Measurements from ENCODE around the gene MOB3C. TPM values are rescaled to one million over a fixed set of nuclear protein-coding genes. Genes with fewer than 3 reads are reported as not detected.
A peak's percentile ranks its signal among the peaks of the same experiment; 100 is the strongest.
"Not testable (repeated sequence)": the region's sequence is repeated elsewhere in the genome, so short reads cannot be mapped to it uniquely, and the experiment has no call there.

The MOB3C gene
- polyA plus RNA-seq (15.8 to 25.6 TPM (median 18.4 TPM) in 3 replicates), polyA minus RNA-seq (11.1 to 19.1 TPM (median 17.9 TPM) in 3 replicates)
- 2.3 TPM for polyA plus RNA-seq (2011; ENCODE audit: low read depth)
- 14.1 and 16.2 TPM in 2 replicates for polyA plus RNA-seq (2011; cell fraction: cytosol; rRNA removed)
- polyA plus RNA-seq (2011; cell fraction: nucleus; rRNA removed) = 29.3 and 31.6 TPM in 2 replicates
- 8.8 and 9.9 TPM in 2 replicates for polyA plus RNA-seq (2012; ENCODE audit: low replicate concordance)
- 11.9 TPM for polyA minus RNA-seq (2011; cell fraction: cytosol; rRNA and poly(A)+ RNA removed)
- 9.6 and 12.9 TPM in 2 replicates for polyA minus RNA-seq (2011; cell fraction: nucleus; rRNA and poly(A)+ RNA removed)

- DNase-seq (ENCODE audit: low read depth, low spot score) = no peak
- H2AFZ ChIP-seq (ENCODE audit: control insufficient read depth, low read length) = peak within 1 kb of the TSS; percentile 93
- no peaks in the 10 kb centered on the region for H3K36me3 ChIP-seq (ENCODE audit: control insufficient read depth in 2 of 2, extremely low read depth in 1 of 2, insufficient read depth in 2 of 2, low read length in 2 of 2)
- no peak for TF ChIP-seq CTCF (optimal IDR thresholded peaks at IDR 0.05 in 1 of 3, IDR thresholded peaks at IDR 0.05 in 1 of 3, conservative IDR thresholded peaks at IDR 0.05 in 1 of 3; ENCODE audit: extremely low read depth in 1 of 3, insufficient read depth in 2 of 3, low read length in 3 of 3)
- no peak for TF ChIP-seq EZH2 (IDR thresholded peaks at IDR 0.05; ENCODE audit: low read length)
- H3K9me1 ChIP-seq (ENCODE audit: control insufficient read depth, extremely low read depth, insufficient read depth, low read length) = peaks cover 5% of the 10 kb centered on the region
- H3K4me3 ChIP-seq (ENCODE audit: control insufficient read depth in 2 of 3, extremely low read depth in 1 of 3, insufficient read depth in 2 of 3, low read depth in 1 of 3, low read length in 3 of 3) = peak within 1 kb of the TSS; percentile 79 to 83 (median 80)
- dilution Hi-C loops (cut with MboI; ENCODE audit: extremely low pct_ligation_motif_present, low sequenced_read_pairs) = no loop called here
- H3K79me2 ChIP-seq (ENCODE audit: control insufficient read depth, insufficient read depth, low read length) = peaks cover 13% of the 10 kb centered on the region
- no peaks in the 10 kb centered on the region for H3K9me3 ChIP-seq (ENCODE audit: control insufficient read depth, low read depth, low read length)
- H3K4me2 ChIP-seq (ENCODE audit: control insufficient read depth, extremely low read depth, insufficient read depth, low read depth, low read length) = peak within 1 kb of the TSS; percentile 89
- peaks cover 43% of the 10 kb centered on the region for H3K4me1 ChIP-seq (ENCODE audit: control insufficient read depth, extremely low read depth, insufficient read depth, low read length)
- peak within 1 kb of the TSS; percentile 65 for H3K27ac ChIP-seq (ENCODE audit: control insufficient read depth, insufficient read depth, low read length)
- H3K9ac ChIP-seq (ENCODE audit: control insufficient read depth, extremely low read depth, insufficient read depth, low read length) = peak within 1 kb of the TSS; percentile 82
- H3K27me3 ChIP-seq (ENCODE audit: control insufficient read depth, extremely low read depth, insufficient read depth, low read length) = no peaks in the 10 kb centered on the region
- no peaks in the 10 kb centered on the region for H4K20me1 ChIP-seq (ENCODE audit: control insufficient read depth, extremely low read depth, insufficient read depth, low read length)
- FAIRE-seq = no peak
Measured at GRCh38 chr1:46616277-46617107, at the start of gene MOB3C. Gene MOB3C (minus strand): TSS chr1:46616811. CDS start chr1:46613321, 3,490 bp downstream.

DNA sequence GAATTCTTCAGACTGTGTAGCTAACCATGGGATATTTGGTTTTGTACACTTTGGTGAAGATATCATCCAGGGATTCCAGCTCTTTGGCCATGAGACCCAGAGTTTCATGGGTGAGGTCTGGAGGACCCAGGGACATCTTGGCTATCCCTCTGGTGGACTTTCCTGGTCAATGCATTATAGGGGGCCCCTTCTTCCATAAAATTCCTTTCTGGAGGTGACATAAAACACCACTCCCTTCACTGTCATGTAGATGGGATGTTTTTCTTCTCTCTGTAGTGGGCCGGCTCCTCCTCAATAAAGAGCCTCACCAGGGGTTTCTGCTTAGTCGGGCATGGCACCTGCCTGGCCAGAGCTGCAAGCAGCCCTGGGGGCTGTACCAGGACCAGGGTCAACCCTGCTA is 49.4 kb upstream of the MOB3C start:
- no peak for FAIRE-seq
- Histone ChIP-seq H3K9ac (ENCODE audit: control insufficient read depth, extremely low read depth, insufficient read depth, low read length) (no peak overlapping the region), H3K4me1 (ENCODE audit: control insufficient read depth, extremely low read depth, insufficient read depth, low read length) (peaks cover 11% of the 10 kb centered on the region), H3K27ac (ENCODE audit: control insufficient read depth, insufficient read depth, low read length) (no peak overlapping the region), H2AFZ (ENCODE audit: control insufficient read depth, low read length) (no peak overlapping the region), H3K9me3 (ENCODE audit: control insufficient read depth, low read depth, low read length) (no peaks in the 10 kb centered on the region), H3K9me1 (ENCODE audit: control insufficient read depth, extremely low read depth, insufficient read depth, low read length) (no peaks in the 10 kb centered on the region), H3K4me2 (ENCODE audit: control insufficient read depth, extremely low read depth, insufficient read depth, low read depth, low read length) (no peak overlapping the region), H3K36me3 (ENCODE audit: control insufficient read depth in 2 of 2, extremely low read depth in 1 of 2, insufficient read depth in 2 of 2, low read length in 2 of 2) (peaks cover 3 to 4% of the 10 kb centered on the region in 2 experiments), H4K20me1 (ENCODE audit: control insufficient read depth, extremely low read depth, insufficient read depth, low read length) (no peaks in the 10 kb centered on the region), H3K27me3 (ENCODE audit: control insufficient read depth, extremely low read depth, insufficient read depth, low read length) (no peaks in the 10 kb centered on the region), H3K79me2 (ENCODE audit: control insufficient read depth, insufficient read depth, low read length) (peaks cover 6% of the 10 kb centered on the region), H3K4me3 (ENCODE audit: control insufficient read depth in 2 of 3, extremely low read depth in 1 of 3, insufficient read depth in 2 of 3, low read depth in 1 of 3, low read length in 3 of 3) (no peak overlapping the region)
- dilution Hi-C loops (cut with MboI; ENCODE audit: extremely low pct_ligation_motif_present, low sequenced_read_pairs) = no loop called here
- TF ChIP-seq EZH2 (IDR thresholded peaks at IDR 0.05; ENCODE audit: low read length) (no peak), CTCF (optimal IDR thresholded peaks at IDR 0.05 in 1 of 3, IDR thresholded peaks at IDR 0.05 in 1 of 3, conservative IDR thresholded peaks at IDR 0.05 in 1 of 3; ENCODE audit: extremely low read depth in 1 of 3, insufficient read depth in 2 of 3, low read length in 3 of 3) (no peak)
- no peak for DNase-seq (ENCODE audit: low read depth, low spot score)

DNA sequence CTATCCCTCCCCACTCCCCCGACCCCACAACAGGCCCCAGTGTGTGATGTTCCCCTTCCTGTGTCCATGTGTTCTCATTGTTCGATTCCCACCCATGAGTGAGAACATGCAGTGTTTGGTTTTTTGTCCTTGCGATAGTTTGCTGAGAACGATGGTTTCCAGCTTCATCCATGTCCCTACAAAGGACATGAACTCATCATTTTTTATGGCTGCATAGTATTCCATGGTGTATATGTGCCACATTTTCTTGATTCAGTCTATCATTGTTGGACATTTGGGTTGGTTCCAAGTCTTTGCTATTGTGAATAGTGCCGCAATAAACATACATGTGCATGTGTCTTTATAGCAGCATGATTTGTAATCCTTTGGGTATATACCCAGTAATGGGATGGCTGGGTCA is 46.3 kb upstream of the MOB3C start:
- H3K4me1 ChIP-seq (ENCODE audit: control insufficient read depth, extremely low read depth, insufficient read depth, low read length); DNase-seq (ENCODE audit: low read depth, low spot score); H3K4me3 ChIP-seq (ENCODE audit: control insufficient read depth in 2 of 3, extremely low read depth in 1 of 3, insufficient read depth in 2 of 3, low read depth in 1 of 3, low read length in 3 of 3); H3K79me2 ChIP-seq (ENCODE audit: control insufficient read depth, insufficient read depth, low read length); H3K27me3 ChIP-seq (ENCODE audit: control insufficient read depth, extremely low read depth, insufficient read depth, low read length); H3K36me3 ChIP-seq (ENCODE audit: control insufficient read depth in 2 of 2, extremely low read depth in 1 of 2, insufficient read depth in 2 of 2, low read length in 2 of 2); H3K9me3 ChIP-seq (ENCODE audit: control insufficient read depth, low read depth, low read length); H4K20me1 ChIP-seq (ENCODE audit: control insufficient read depth, extremely low read depth, insufficient read depth, low read length); H3K9ac ChIP-seq (ENCODE audit: control insufficient read depth, extremely low read depth, insufficient read depth, low read length); dilution Hi-C loops (cut with MboI; ENCODE audit: extremely low pct_ligation_motif_present, low sequenced_read_pairs); H3K4me2 ChIP-seq (ENCODE audit: control insufficient read depth, extremely low read depth, insufficient read depth, low read depth, low read length); H3K27ac ChIP-seq (ENCODE audit: control insufficient read depth, insufficient read depth, low read length); H2AFZ ChIP-seq (ENCODE audit: control insufficient read depth, low read length); H3K9me1 ChIP-seq (ENCODE audit: control insufficient read depth, extremely low read depth, insufficient read depth, low read length); FAIRE-seq: not testable (repeated sequence)
